ENCODE data around the gene INAFM2. TPM values are rescaled to one million over a fixed set of nuclear protein-coding genes. Genes with fewer than 3 reads are reported as not detected.
A peak's percentile ranks its signal among the peaks of the same experiment; 100 is the strongest.

INAFM2 gene
- total RNA-seq, 3 donors from 2014 or later, result 15.6 to 120 (median 21.1) TPM

DNA sequence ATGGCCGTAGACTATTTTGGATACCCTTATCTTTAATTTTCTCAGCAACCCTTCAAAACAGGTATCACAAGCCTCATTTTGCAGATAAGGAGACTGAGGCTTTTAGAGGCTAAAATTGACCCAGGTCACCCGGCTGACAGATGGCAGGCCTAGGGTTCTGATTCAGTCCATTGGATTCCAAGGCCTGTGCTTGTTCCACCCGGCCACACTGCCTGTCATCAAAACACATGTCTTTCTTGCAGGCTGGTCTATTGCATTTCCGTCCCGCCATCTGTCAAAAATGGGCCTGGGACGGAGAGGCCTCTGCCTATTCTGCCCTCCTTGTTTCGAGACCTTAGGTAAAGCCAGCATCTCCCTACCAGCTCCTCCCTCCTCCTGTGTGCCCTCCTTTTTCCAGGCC, 8.1 kb downstream of the INAFM2 start:
- TF ChIP-seq, protein P1, sequence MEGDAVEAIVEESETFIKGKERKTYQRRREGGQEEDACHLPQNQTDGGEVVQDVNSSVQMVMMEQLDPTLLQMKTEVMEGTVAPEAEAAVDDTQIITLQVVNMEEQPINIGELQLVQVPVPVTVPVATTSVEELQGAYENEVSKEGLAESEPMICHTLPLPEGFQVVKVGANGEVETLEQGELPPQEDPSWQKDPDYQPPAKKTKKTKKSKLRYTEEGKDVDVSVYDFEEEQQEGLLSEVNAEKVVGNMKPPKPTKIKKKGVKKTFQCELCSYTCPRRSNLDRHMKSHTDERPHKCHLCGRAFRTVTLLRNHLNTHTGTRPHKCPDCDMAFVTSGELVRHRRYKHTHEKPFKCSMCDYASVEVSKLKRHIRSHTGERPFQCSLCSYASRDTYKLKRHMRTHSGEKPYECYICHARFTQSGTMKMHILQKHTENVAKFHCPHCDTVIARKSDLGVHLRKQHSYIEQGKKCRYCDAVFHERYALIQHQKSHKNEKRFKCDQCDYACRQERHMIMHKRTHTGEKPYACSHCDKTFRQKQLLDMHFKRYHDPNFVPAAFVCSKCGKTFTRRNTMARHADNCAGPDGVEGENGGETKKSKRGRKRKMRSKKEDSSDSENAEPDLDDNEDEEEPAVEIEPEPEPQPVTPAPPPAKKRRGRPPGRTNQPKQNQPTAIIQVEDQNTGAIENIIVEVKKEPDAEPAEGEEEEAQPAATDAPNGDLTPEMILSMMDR (IDR thresholded peaks at IDR 0.05), result no peak
- Histone ChIP-seq H3K4me1 (ENCODE audit: low read depth) (peaks cover 5% of the 10 kb centered on the region), H3K9me3 (no peaks in the 10 kb centered on the region), H3K4me3 (no peak overlapping the region), H3K36me3 (ENCODE audit: low read depth) (no peaks in the 10 kb centered on the region)
- intact Hi-C loops (cut with DNase I, micrococcal nuclease), result no loop called here
- DNase-seq (peak in 1 of 3 donors; percentile 14), ATAC-seq (no peak)

DNA sequence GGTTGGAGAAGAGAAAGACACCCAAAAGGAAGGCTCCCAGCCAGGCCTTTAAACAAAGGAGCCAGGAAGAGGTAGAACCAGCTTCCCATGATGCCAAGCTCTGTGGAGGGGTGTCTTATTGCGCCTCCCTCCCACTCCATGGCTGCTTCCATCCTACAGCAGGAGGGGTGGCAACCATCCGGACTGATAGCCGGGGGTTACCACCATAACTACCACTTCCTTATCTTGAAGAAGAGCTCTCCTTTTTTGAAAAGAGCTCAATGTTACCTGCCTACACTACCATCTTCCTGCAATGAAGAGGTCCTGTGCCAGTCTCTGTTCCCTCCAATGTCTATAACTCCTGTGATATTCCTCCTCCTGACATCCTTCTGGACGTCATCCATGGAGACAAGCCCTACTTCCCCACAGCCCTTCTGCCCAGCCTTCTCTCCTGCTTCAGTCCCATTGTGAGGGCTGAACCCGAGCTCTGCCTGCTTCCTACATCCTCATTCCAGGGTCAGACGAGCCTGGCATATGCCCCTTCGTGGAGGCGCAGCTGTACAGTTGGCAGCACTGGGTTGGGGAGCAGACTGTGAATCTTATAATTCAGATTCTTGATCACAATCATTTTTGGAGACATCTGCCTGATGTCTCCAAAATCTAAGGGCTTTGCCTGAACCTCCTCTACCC, 8.8 kb downstream of the INAFM2 start:
- intact Hi-C loops (cut with DNase I, micrococcal nuclease), result no loop called here
- DNase-seq, result peak in 1 of 3 donors; percentile 26
- TF ChIP-seq, protein P1 (IDR thresholded peaks at IDR 0.05), result no peak
- Histone ChIP-seq H3K4me3 (no peak overlapping the region), H3K36me3 (ENCODE audit: low read depth) (no peaks in the 10 kb centered on the region), H3K9me3 (no peaks in the 10 kb centered on the region), H3K4me1 (ENCODE audit: low read depth) (peaks cover 5% of the 10 kb centered on the region)
- ATAC-seq, result no peak

DNA sequence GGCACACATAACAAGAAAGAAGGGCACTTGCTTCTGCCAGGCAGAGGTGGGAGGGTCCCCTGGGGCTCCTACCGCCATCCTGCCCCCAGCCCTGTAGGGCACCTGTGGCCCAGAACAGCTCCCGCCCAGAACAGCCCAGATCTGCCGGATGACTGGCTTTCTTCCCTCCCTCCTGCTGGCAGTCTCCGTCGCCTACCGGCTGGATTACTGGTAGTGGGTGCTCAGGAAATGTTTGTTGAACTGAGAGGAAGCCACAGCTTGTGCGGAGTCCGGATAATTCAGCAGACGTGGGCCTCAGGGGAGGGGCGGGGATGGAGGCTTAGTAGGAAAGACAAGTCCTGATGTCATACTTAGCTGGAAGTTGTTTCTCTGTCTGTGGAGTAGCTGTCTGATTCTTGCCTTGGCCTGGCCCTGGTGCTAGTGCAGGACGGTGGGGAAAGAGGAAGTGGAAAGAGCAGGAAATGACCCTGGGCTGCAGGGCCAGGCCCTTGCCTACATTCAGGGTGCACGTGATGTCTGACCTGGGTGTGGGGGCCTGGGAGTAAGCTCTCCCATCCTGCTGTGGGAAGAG, 10.5 kb downstream of the INAFM2 start:
- Histone ChIP-seq H3K4me1 (ENCODE audit: low read depth) (peaks cover 18% of the 10 kb centered on the region), H3K4me3 (no peak overlapping the region), H3K36me3 (ENCODE audit: low read depth) (no peaks in the 10 kb centered on the region), H3K9me3 (no peaks in the 10 kb centered on the region)
- ATAC-seq (peak; percentile 70), DNase-seq (peak; percentile 49 to 74 (median 55))
- intact Hi-C loops (cut with DNase I, micrococcal nuclease), result no loop called here
- TF ChIP-seq, protein P1 (IDR thresholded peaks at IDR 0.05), result no peak

DNA sequence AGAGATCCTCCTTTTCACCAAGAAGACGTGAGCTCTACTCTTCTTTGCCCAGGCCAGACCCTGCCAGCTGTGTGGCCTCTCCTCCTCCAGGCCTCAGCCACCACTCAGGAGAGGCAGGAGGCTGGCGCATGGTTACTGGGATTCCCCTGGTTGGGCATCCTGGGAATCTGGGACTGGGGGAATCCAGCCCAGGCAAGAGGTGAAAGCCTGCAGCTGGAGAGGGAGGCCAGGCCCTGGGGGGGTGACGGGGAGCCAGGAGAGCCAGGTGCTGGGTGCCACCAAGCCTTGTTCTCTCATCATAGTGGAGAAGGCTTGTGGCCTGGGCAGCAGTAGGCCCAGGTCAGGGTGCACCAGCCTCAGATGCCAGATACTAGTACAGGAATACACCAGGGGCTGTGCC, 11.0 kb downstream of the INAFM2 start:
- no peaks in the 10 kb centered on the region for H3K9me3 ChIP-seq
- peak in 1 of 3 donors; percentile 53 for DNase-seq

DNA sequence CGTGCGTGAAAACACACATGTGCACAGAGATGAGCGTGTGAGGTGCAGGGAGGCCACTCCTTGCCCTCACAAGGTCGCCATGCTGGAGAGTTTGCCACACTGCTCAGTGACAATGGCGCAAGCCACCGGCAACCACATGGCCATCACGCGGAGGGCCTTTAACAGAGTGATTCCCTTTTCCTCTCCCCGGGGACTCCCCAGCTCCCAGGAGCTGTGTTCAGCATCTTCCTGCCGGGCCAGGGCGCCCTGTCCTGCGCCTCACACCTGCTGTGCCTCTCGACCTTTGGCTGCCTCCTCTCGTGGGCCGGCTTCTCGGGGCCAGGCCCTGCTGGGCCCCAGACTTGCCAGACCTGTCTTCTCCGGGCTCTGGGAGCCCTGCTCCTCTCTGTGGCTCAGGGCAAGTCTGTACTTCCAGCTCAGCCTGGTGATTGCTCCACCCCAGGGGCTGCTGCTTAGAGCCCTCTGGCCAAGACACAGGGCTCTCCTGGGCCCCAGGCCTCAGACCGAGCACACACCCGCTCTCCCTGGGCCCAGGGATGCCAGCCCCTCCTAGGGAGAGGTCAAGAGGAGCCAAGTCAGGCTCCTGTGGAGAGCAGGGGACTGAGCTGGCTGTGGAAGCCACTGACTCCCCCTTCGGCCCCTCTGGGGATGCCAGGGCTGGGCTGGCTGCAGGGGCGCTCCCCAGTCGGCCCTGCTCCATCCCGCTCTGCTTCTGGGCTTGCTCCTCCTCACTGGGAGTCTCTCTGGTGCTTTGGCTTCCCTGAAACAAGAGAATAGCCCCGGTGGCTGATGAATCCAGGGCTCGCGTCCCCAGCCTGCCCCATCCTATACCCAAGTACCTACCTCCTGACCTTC, 11.7 kb downstream of the INAFM2 start:
- peak in 2 of 3 donors; percentile 42 to 63 for DNase-seq
- ATAC-seq, result peak; percentile 4
- intact Hi-C loops (cut with DNase I, micrococcal nuclease), result no loop called here

More for the DNA sequence above, 11.0 kb downstream of the INAFM2 start:
- no peak for ATAC-seq
- Histone ChIP-seq H3K4me1 (ENCODE audit: low read depth) (peaks cover 23% of the 10 kb centered on the region), H3K36me3 (ENCODE audit: low read depth) (no peaks in the 10 kb centered on the region), H3K4me3 (no peak overlapping the region)
- TF ChIP-seq, protein P1 (IDR thresholded peaks at IDR 0.05), result no peak
- intact Hi-C loops (cut with DNase I, micrococcal nuclease), result no loop called here

More for the DNA sequence above, 11.7 kb downstream of the INAFM2 start:
- Histone ChIP-seq H3K4me1 (ENCODE audit: low read depth) (peaks cover 29% of the 10 kb centered on the region), H3K36me3 (ENCODE audit: low read depth) (no peaks in the 10 kb centered on the region), H3K9me3 (no peaks in the 10 kb centered on the region), H3K4me3 (no peak overlapping the region)
- TF ChIP-seq, protein P1 (IDR thresholded peaks at IDR 0.05), result no peak

Data from mucosa of descending colon (tissue), 3 donors.